ENCODE data around the gene CALM3.

Gene CALM3

GRCh38 chr19:46644720-46645119 is 43.6 kb downstream of the CALM3 start:
- Histone ChIP-seq H3K27ac (ENCODE audit: low read depth, low read length) (no peak overlapping the region), H3K4me1 (ENCODE audit: control insufficient read depth, insufficient read depth, low read length) (peaks cover 9% of the 10 kb centered on the region; the same call in 1 of the 2 replicates), H3K9ac (ENCODE audit: low read length) (no peak overlapping the region), H3K9me3 (ENCODE audit: control insufficient read depth, insufficient read depth, low read depth, low read length) (no peaks in the 10 kb centered on the region), H3K4me3 (ENCODE audit: low read depth, low read length) (no peak overlapping the region), H3K27me3 (ENCODE audit: control insufficient read depth, insufficient read depth, low read length) (peaks cover 63% of the 10 kb centered on the region), H3K36me3 (ENCODE audit: control insufficient read depth, insufficient read depth, low read length) (no peaks in the 10 kb centered on the region)

- Histone ChIP-seq H3K36me3 (ENCODE audit: control insufficient read depth, insufficient read depth, low read length) (no peaks in the 10 kb centered on the region), H3K4me1 (ENCODE audit: control insufficient read depth, insufficient read depth, low read length) (peaks cover 4% of the 10 kb centered on the region; the same call in 1 of the 2 replicates), H3K27ac (ENCODE audit: low read depth, low read length) (no peak overlapping the region), H3K9ac (ENCODE audit: low read length) (no peak overlapping the region), H3K27me3 (ENCODE audit: control insufficient read depth, insufficient read depth, low read length) (peaks cover 59% of the 10 kb centered on the region), H3K4me3 (ENCODE audit: low read depth, low read length) (no peak overlapping the region), H3K9me3 (ENCODE audit: control insufficient read depth, insufficient read depth, low read depth, low read length) (no peaks in the 10 kb centered on the region)
These were observed 45.3 kb downstream of the CALM3 start for GRCh38 chr19:46646402-46646801.

- H3K4me3 ChIP-seq (ENCODE audit: low read depth, low read length), result peak overlapping the region; percentile 44; the same call in 1 of the 2 replicates
- H3K27ac ChIP-seq (ENCODE audit: low read depth, low read length), result no peak overlapping the region
- no peak overlapping the region for H3K9ac ChIP-seq (ENCODE audit: low read length)
- peaks cover 57% of the 10 kb centered on the region for H3K27me3 ChIP-seq (ENCODE audit: control insufficient read depth, insufficient read depth, low read length)
- no peaks in the 10 kb centered on the region for H3K9me3 ChIP-seq (ENCODE audit: control insufficient read depth, insufficient read depth, low read depth, low read length)
- no peaks in the 10 kb centered on the region for H3K36me3 ChIP-seq (ENCODE audit: control insufficient read depth, insufficient read depth, low read length)
- peaks cover 4% of the 10 kb centered on the region; the same call in 1 of the 2 replicates for H3K4me1 ChIP-seq (ENCODE audit: control insufficient read depth, insufficient read depth, low read length)
These were observed 47.2 kb downstream of the CALM3 start for GRCh38 chr19:46648060-46648960.

GRCh38 chr19:46648961-46649960 is 48.1 kb downstream of the CALM3 start:
- Histone ChIP-seq H3K9me3 (ENCODE audit: control insufficient read depth, insufficient read depth, low read depth, low read length) (no peaks in the 10 kb centered on the region), H3K27me3 (ENCODE audit: control insufficient read depth, insufficient read depth, low read length) (peaks cover 57% of the 10 kb centered on the region), H3K36me3 (ENCODE audit: control insufficient read depth, insufficient read depth, low read length) (no peaks in the 10 kb centered on the region), H3K27ac (ENCODE audit: low read depth, low read length) (no peak overlapping the region), H3K9ac (ENCODE audit: low read length) (no peak overlapping the region), H3K4me1 (ENCODE audit: control insufficient read depth, insufficient read depth, low read length) (peaks cover 9% of the 10 kb centered on the region; the same call in 1 of the 2 replicates), H3K4me3 (ENCODE audit: low read depth, low read length) (peak overlapping the region; percentile 44; the same call in 1 of the 2 replicates)

- H3K4me1 ChIP-seq (ENCODE audit: control insufficient read depth, insufficient read depth, low read length), result peaks cover 9% of the 10 kb centered on the region
- H3K4me3 ChIP-seq (ENCODE audit: low read depth, low read length), result no peak overlapping the region
- H3K9me3 ChIP-seq (ENCODE audit: control insufficient read depth, insufficient read depth, low read depth, low read length), result no peaks in the 10 kb centered on the region
- H3K36me3 ChIP-seq (ENCODE audit: control insufficient read depth, insufficient read depth, low read length), result no peaks in the 10 kb centered on the region
- no peak overlapping the region for H3K27ac ChIP-seq (ENCODE audit: low read depth, low read length)
- no peak overlapping the region for H3K9ac ChIP-seq (ENCODE audit: low read length)
- peaks cover 51% of the 10 kb centered on the region for H3K27me3 ChIP-seq (ENCODE audit: control insufficient read depth, insufficient read depth, low read length)
These were observed 49.3 kb downstream of the CALM3 start for GRCh38 chr19:46650445-46650844.

- Histone ChIP-seq H3K4me3 (ENCODE audit: low read depth, low read length) (no peak overlapping the region), H3K27ac (ENCODE audit: low read depth, low read length) (no peak overlapping the region), H3K9ac (ENCODE audit: low read length) (no peak overlapping the region), H3K4me1 (ENCODE audit: control insufficient read depth, insufficient read depth, low read length) (peaks cover 15% of the 10 kb centered on the region), H3K36me3 (ENCODE audit: control insufficient read depth, insufficient read depth, low read length) (no peaks in the 10 kb centered on the region), H3K27me3 (ENCODE audit: control insufficient read depth, insufficient read depth, low read length) (peaks cover 29% of the 10 kb centered on the region), H3K9me3 (ENCODE audit: control insufficient read depth, insufficient read depth, low read depth, low read length) (no peaks in the 10 kb centered on the region)
These were observed 53.6 kb downstream of the CALM3 start for GRCh38 chr19:46654621-46655152.

GRCh38 chr19:46656541-46656940 is 55.4 kb downstream of the CALM3 start:
- no peak overlapping the region for H3K27ac ChIP-seq (ENCODE audit: low read depth, low read length)
- H3K9ac ChIP-seq (ENCODE audit: low read length), result no peak overlapping the region
- H3K27me3 ChIP-seq (ENCODE audit: control insufficient read depth, insufficient read depth, low read length), result peaks cover 26% of the 10 kb centered on the region; the same call in 1 of the 2 replicates

GRCh38 chr19:46659151-46660007 is 58.2 kb downstream of the CALM3 start:
- Histone ChIP-seq H3K27me3 (ENCODE audit: control insufficient read depth, insufficient read depth, low read length) (peaks cover 22% of the 10 kb centered on the region; the same call in 1 of the 2 replicates), H3K36me3 (ENCODE audit: control insufficient read depth, insufficient read depth, low read length) (no peaks in the 10 kb centered on the region), H3K27ac (ENCODE audit: low read depth, low read length) (no peak overlapping the region), H3K4me1 (ENCODE audit: control insufficient read depth, insufficient read depth, low read length) (peaks cover 19% of the 10 kb centered on the region), H3K9me3 (ENCODE audit: control insufficient read depth, insufficient read depth, low read depth, low read length) (no peaks in the 10 kb centered on the region), H3K4me3 (ENCODE audit: low read depth, low read length) (peak overlapping the region; percentile 49), H3K9ac (ENCODE audit: low read length) (peak overlapping the region; percentile 29)

More at GRCh38 chr19:46656541-46656940, 55.4 kb downstream of the CALM3 start:
- Histone ChIP-seq H3K9me3 (ENCODE audit: control insufficient read depth, insufficient read depth, low read depth, low read length) (no peaks in the 10 kb centered on the region), H3K4me3 (ENCODE audit: low read depth, low read length) (no peak overlapping the region), H3K36me3 (ENCODE audit: control insufficient read depth, insufficient read depth, low read length) (no peaks in the 10 kb centered on the region), H3K4me1 (ENCODE audit: control insufficient read depth, insufficient read depth, low read length) (peaks cover 20% of the 10 kb centered on the region)

- Histone ChIP-seq H3K9ac (ENCODE audit: low read length) (peak overlapping the region; percentile 61), H3K27ac (ENCODE audit: low read depth, low read length) (no peak overlapping the region; the same call in 1 of the 2 replicates), H3K36me3 (ENCODE audit: control insufficient read depth, insufficient read depth, low read length) (no peaks in the 10 kb centered on the region), H3K4me3 (ENCODE audit: low read depth, low read length) (peak overlapping the region; percentile 49), H3K9me3 (ENCODE audit: control insufficient read depth, insufficient read depth, low read depth, low read length) (no peaks in the 10 kb centered on the region), H3K27me3 (ENCODE audit: control insufficient read depth, insufficient read depth, low read length) (peaks cover 22% of the 10 kb centered on the region; the same call in 1 of the 2 replicates), H3K4me1 (ENCODE audit: control insufficient read depth, insufficient read depth, low read length) (peaks cover 16% of the 10 kb centered on the region)
These were observed 58.9 kb downstream of the CALM3 start for GRCh38 chr19:46660008-46660517.

Data from HUES6 (cell line).